ENCODE data around the gene ADGRV1. TPM values are rescaled to one million over a fixed set of nuclear protein-coding genes. Genes with fewer than 3 reads are reported as not detected.
A peak's percentile ranks its signal among the peaks of the same experiment; 100 is the strongest.

Gene ADGRV1
- total and polyA plus RNA-seq, 7 experiments from 2014 or later: 0.32 to 1.1 TPM; not detected in 5

DNA sequence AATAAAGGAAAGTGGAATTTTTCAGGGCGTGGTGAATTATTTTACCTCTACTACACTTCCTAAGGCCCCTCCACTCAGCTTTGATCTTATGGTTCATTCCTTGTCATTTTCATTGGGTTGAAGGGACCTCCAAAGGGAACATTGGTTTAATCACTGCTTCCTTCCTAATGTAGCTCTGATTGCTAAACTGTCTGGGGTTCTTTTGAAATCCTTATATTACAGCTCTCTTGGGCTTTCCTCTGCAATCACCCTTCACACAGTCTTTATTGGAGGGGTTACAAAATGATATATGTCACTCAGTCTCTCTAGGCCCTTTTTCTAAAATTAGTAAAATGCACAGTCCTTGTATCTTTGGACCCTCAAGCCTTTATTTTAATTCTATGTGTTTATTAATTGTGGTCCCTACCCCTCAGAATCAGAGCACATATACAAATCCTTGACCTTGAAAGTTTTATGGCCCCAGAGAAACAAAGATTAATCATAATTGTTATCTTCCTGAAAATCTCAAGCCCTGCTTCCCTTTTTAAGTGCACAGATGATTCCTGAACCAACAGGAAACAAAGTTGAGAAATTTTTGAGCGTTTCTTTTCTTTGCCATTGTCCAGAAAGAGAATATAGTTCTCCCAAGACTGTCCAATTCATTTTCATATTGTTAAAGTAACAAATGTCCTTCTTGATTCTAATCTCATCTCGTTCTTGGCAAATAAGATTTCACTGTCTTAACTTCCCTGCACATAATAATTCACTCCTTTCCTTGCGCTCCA, 494.6 kb downstream of the ADGRV1 start:
- ChIA-PET CTCF (no interaction called here), POLR2A (no interaction called here)
- Histone ChIP-seq H3K27ac (ENCODE audit: low read depth, low read length) (no peak overlapping the region), H3K9me3 (ENCODE audit: control insufficient read depth in 2 of 3, low read length in 3 of 3) (no peaks in the 10 kb centered on the region), H3K4me3 (ENCODE audit: low read length) (no peak overlapping the region), H3K4me1 (ENCODE audit: control insufficient read depth in 2 of 2, insufficient read depth in 2 of 2, low read length in 2 of 2) (no peaks in the 10 kb centered on the region), H3K27me3 (ENCODE audit: control insufficient read depth in 2 of 2, insufficient read depth in 2 of 2, low read length in 2 of 2) (no peaks in the 10 kb centered on the region), H3K36me3 (ENCODE audit: control insufficient read depth in 2 of 3, insufficient read depth in 3 of 3, low read length in 3 of 3) (no peaks in the 10 kb centered on the region)
- Mint-ChIP-seq H3K4me1 (peaks cover 0 to 4% (median 0%) of the 10 kb centered on the region in 7 donors), H3K9me3 (peaks cover 0 to 1% (median 0%) of the 10 kb centered on the region in 11 donors), H3K4me3 (no peak overlapping the region), H3K27me3 (peaks cover 5 to 20% (median 13%) of the 10 kb centered on the region in 5 donors), H3K27ac (no peak overlapping the region), H3K36me3 (no peaks in the 10 kb centered on the region)
- intact Hi-C loops (cut with micrococcal nuclease): no loop called here
- DNase-seq (no peak), ATAC-seq (peak; percentile 36)

DNA sequence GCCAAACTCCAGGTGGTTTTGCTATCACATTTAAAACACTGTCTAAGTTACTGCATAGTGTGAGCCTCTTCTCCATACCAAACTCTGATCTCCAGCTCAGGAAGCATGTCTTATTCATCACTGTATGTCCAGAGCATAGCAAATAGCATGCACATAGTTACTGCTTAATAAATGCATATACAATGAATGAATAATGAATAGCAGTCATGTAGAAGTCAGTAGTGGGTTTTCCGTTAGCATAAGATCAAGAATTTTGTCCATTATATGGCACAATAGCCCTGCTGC, 495.1 kb downstream of the ADGRV1 start:
- Mint-ChIP-seq H3K27me3 (peaks cover 5 to 19% (median 13%) of the 10 kb centered on the region in 5 donors), H3K4me1 (peaks cover 0 to 4% (median 0%) of the 10 kb centered on the region in 7 donors), H3K36me3 (no peaks in the 10 kb centered on the region), H3K4me3 (no peak overlapping the region), H3K27ac (no peak overlapping the region), H3K9me3 (peaks cover 0 to 1% (median 0%) of the 10 kb centered on the region in 11 donors)
- Histone ChIP-seq H3K9me3 (ENCODE audit: control insufficient read depth in 2 of 3, low read length in 3 of 3) (no peaks in the 10 kb centered on the region), H3K4me1 (ENCODE audit: control insufficient read depth in 2 of 2, insufficient read depth in 2 of 2, low read length in 2 of 2) (no peaks in the 10 kb centered on the region), H3K27ac (ENCODE audit: low read depth, low read length) (no peak overlapping the region), H3K36me3 (ENCODE audit: control insufficient read depth in 2 of 3, insufficient read depth in 3 of 3, low read length in 3 of 3) (no peaks in the 10 kb centered on the region), H3K4me3 (ENCODE audit: low read length) (no peak overlapping the region), H3K27me3 (ENCODE audit: control insufficient read depth in 2 of 2, insufficient read depth in 2 of 2, low read length in 2 of 2) (no peaks in the 10 kb centered on the region)
- CTCF ChIA-PET: no interaction called here
- intact Hi-C loops (cut with micrococcal nuclease): no loop called here
- ATAC-seq (no peak), DNase-seq (no peak)
- POLR2A ChIA-PET: interaction anchor here (0.7 kb wide), 1 partner anchor 254 kb away, joined by 4 read pairs; no protein-coding TSS in a partner anchor

GRCh38 chr5:91058155-91058554, 499.6 kb downstream of the ADGRV1 start:
- Mint-ChIP-seq H3K4me1 (peaks cover 0 to 10% (median 7%) of the 10 kb centered on the region in 7 donors), H3K27ac (no peak overlapping the region), H3K4me3 (no peak overlapping the region), H3K36me3 (no peaks in the 10 kb centered on the region), H3K27me3 (peaks cover 7 to 33% (median 14%) of the 10 kb centered on the region in 5 donors), H3K9me3 (peaks cover 0 to 1% (median 0%) of the 10 kb centered on the region in 11 donors)
- Histone ChIP-seq H3K9me3 (ENCODE audit: control insufficient read depth in 2 of 3, low read length in 3 of 3) (no peaks in the 10 kb centered on the region), H3K4me3 (ENCODE audit: low read length) (no peak overlapping the region), H3K4me1 (ENCODE audit: control insufficient read depth in 2 of 2, insufficient read depth in 2 of 2, low read length in 2 of 2) (no peaks in the 10 kb centered on the region), H3K36me3 (ENCODE audit: control insufficient read depth in 2 of 3, insufficient read depth in 3 of 3, low read length in 3 of 3) (no peaks in the 10 kb centered on the region), H3K27ac (ENCODE audit: low read depth, low read length) (no peak overlapping the region), H3K27me3 (ENCODE audit: control insufficient read depth in 2 of 2, insufficient read depth in 2 of 2, low read length in 2 of 2) (no peaks in the 10 kb centered on the region)
- ChIA-PET CTCF (no interaction called here), POLR2A (no interaction called here)
- no peak for DNase-seq
- no peak for ATAC-seq
- intact Hi-C loops (cut with micrococcal nuclease): no loop called here

DNA sequence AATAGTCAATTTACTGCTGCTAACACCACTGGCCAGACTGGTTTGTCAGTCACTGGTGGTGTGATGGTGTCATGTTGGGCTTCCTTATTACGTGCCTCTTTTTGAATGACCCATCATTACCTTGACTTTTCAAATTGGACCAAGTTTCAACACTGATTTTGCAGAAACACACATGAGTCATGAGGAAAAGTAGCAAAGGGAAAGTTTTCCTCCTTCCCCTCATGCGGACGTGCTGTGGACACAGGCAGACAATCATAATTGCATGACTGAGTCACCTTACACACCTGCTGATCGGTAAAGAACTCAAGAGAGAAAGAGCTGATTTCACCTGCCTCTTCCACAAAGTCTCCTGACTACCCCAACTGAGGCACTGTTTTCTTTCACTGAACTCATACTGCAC, 500.0 kb downstream of the ADGRV1 start:
- no peak for DNase-seq
- H3K4me1 Mint-ChIP-seq: peaks cover 0 to 10% (median 7%) of the 10 kb centered on the region in 7 donors
- no peak overlapping the region for H3K4me3 Mint-ChIP-seq
- intact Hi-C loops (cut with micrococcal nuclease): no loop called here
- CTCF ChIA-PET: no interaction called here
- H3K27me3 Mint-ChIP-seq: peaks cover 6 to 36% (median 15%) of the 10 kb centered on the region in 5 donors
- no peak overlapping the region for H3K4me3 ChIP-seq (ENCODE audit: low read length)
- ATAC-seq: peak; percentile 27
- no peaks in the 10 kb centered on the region for H3K27me3 ChIP-seq (ENCODE audit: control insufficient read depth in 2 of 2, insufficient read depth in 2 of 2, low read length in 2 of 2)
- H3K36me3 Mint-ChIP-seq: no peaks in the 10 kb centered on the region
- H3K36me3 ChIP-seq (ENCODE audit: control insufficient read depth in 2 of 3, insufficient read depth in 3 of 3, low read length in 3 of 3): no peaks in the 10 kb centered on the region
- H3K9me3 Mint-ChIP-seq: peaks cover 0 to 1% (median 0%) of the 10 kb centered on the region in 11 donors
- no peak overlapping the region for H3K27ac ChIP-seq (ENCODE audit: low read depth, low read length)
- no peaks in the 10 kb centered on the region for H3K4me1 ChIP-seq (ENCODE audit: control insufficient read depth in 2 of 2, insufficient read depth in 2 of 2, low read length in 2 of 2)
- no peaks in the 10 kb centered on the region for H3K9me3 ChIP-seq (ENCODE audit: control insufficient read depth in 2 of 3, low read length in 3 of 3)
- H3K27ac Mint-ChIP-seq: no peak overlapping the region
- POLR2A ChIA-PET: no interaction called here

GRCh38 chr5:91059409-91059808, 500.8 kb downstream of the ADGRV1 start:
- Histone ChIP-seq H3K4me1 (ENCODE audit: control insufficient read depth in 2 of 2, insufficient read depth in 2 of 2, low read length in 2 of 2) (no peaks in the 10 kb centered on the region), H3K36me3 (ENCODE audit: control insufficient read depth in 2 of 3, insufficient read depth in 3 of 3, low read length in 3 of 3) (no peaks in the 10 kb centered on the region), H3K27ac (ENCODE audit: low read depth, low read length) (no peak overlapping the region), H3K4me3 (ENCODE audit: low read length) (no peak overlapping the region), H3K27me3 (ENCODE audit: control insufficient read depth in 2 of 2, insufficient read depth in 2 of 2, low read length in 2 of 2) (no peaks in the 10 kb centered on the region), H3K9me3 (ENCODE audit: control insufficient read depth in 2 of 3, low read length in 3 of 3) (no peaks in the 10 kb centered on the region)
- H3K4me1 Mint-ChIP-seq: peaks cover 0 to 10% (median 7%) of the 10 kb centered on the region in 7 donors
- POLR2A ChIA-PET: no interaction called here
- H3K27me3 Mint-ChIP-seq: peaks cover 3 to 36% (median 14%) of the 10 kb centered on the region in 5 donors
- no peak overlapping the region for H3K27ac Mint-ChIP-seq
- DNase-seq (no peak), ATAC-seq (peak; percentile 34)
- CTCF ChIA-PET: no interaction called here
- H3K4me3 Mint-ChIP-seq: no peak overlapping the region
- intact Hi-C loops (cut with micrococcal nuclease): no loop called here
- peaks cover 0 to 1% (median 0%) of the 10 kb centered on the region in 11 donors for H3K9me3 Mint-ChIP-seq
- no peaks in the 10 kb centered on the region for H3K36me3 Mint-ChIP-seq

GRCh38 chr5:91061094-91061493, 502.5 kb downstream of the ADGRV1 start:
- Histone ChIP-seq H3K9me3 (ENCODE audit: control insufficient read depth in 2 of 3, low read length in 3 of 3) (no peaks in the 10 kb centered on the region), H3K27me3 (ENCODE audit: control insufficient read depth in 2 of 2, insufficient read depth in 2 of 2, low read length in 2 of 2) (no peaks in the 10 kb centered on the region), H3K36me3 (ENCODE audit: control insufficient read depth in 2 of 3, insufficient read depth in 3 of 3, low read length in 3 of 3) (no peaks in the 10 kb centered on the region), H3K4me1 (ENCODE audit: control insufficient read depth in 2 of 2, insufficient read depth in 2 of 2, low read length in 2 of 2) (no peaks in the 10 kb centered on the region), H3K27ac (ENCODE audit: low read depth, low read length) (no peak overlapping the region), H3K4me3 (ENCODE audit: low read length) (no peak overlapping the region)
- no peak overlapping the region for H3K4me3 Mint-ChIP-seq
- DNase-seq: no peak
- intact Hi-C loops (cut with micrococcal nuclease): no loop called here
- ATAC-seq: no peak
- no peaks in the 10 kb centered on the region for H3K36me3 Mint-ChIP-seq
- H3K4me1 Mint-ChIP-seq: peaks cover 0 to 10% (median 7%) of the 10 kb centered on the region in 7 donors
- H3K27ac Mint-ChIP-seq: no peak overlapping the region
- peaks cover 0 to 1% (median 0%) of the 10 kb centered on the region in 11 donors for H3K9me3 Mint-ChIP-seq
- peaks cover 3 to 36% (median 18%) of the 10 kb centered on the region in 5 donors for H3K27me3 Mint-ChIP-seq
- POLR2A ChIA-PET: no interaction called here
- CTCF ChIA-PET: no interaction called here

DNA sequence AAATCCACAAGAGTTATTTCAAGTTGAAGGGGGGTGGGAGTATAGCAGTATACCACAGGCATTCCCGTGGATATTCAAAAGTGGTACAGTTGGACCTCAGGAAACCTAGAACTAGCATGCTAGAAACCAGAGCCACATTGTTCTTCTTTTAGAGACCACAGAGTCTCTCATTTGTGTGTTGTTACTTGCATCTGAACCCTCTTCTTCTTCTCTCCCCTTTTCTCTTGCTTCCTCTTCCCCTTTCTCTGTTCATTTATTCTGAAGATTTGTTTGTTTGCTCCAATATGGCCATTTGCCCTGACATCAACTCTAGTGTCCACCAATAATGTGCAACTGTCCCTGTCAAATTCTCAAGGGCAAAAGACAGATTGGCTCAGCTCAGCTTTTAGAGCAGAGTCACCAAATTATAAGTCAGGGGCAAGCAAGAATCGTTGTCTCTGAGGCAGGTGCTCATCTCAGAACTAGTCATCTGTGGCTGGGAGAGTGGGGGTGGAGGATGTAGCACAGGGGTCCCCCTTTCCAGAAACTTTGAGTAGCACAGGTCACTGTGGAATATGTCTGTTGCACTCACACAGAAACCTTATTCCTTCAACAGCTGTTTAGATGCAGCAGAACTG, 503.5 kb downstream of the ADGRV1 start:
- no peaks in the 10 kb centered on the region for H3K9me3 Mint-ChIP-seq
- ATAC-seq (no peak), DNase-seq (no peak)
- Histone ChIP-seq H3K4me3 (ENCODE audit: low read length) (no peak overlapping the region), H3K9me3 (ENCODE audit: control insufficient read depth in 2 of 3, low read length in 3 of 3) (no peaks in the 10 kb centered on the region), H3K27ac (ENCODE audit: low read depth, low read length) (no peak overlapping the region), H3K36me3 (ENCODE audit: control insufficient read depth in 2 of 3, insufficient read depth in 3 of 3, low read length in 3 of 3) (no peaks in the 10 kb centered on the region), H3K27me3 (ENCODE audit: control insufficient read depth in 2 of 2, insufficient read depth in 2 of 2, low read length in 2 of 2) (no peaks in the 10 kb centered on the region), H3K4me1 (ENCODE audit: control insufficient read depth in 2 of 2, insufficient read depth in 2 of 2, low read length in 2 of 2) (no peaks in the 10 kb centered on the region)
- no peak overlapping the region for H3K4me3 Mint-ChIP-seq
- intact Hi-C loops (cut with micrococcal nuclease): no loop called here
- ChIA-PET POLR2A (no interaction called here), CTCF (no interaction called here)
- no peaks in the 10 kb centered on the region for H3K36me3 Mint-ChIP-seq
- no peak overlapping the region for H3K27ac Mint-ChIP-seq
- peaks cover 10 to 34% (median 24%) of the 10 kb centered on the region in 5 donors for H3K27me3 Mint-ChIP-seq
- peaks cover 0 to 10% (median 7%) of the 10 kb centered on the region in 7 donors for H3K4me1 Mint-ChIP-seq

Data from naive thymus-derived CD4-positive, alpha-beta T cell (primary cell).